Pulmonary artery endothelial cell (primary cell): ENCODE results near the gene CA6. TPM values are rescaled to one million over a fixed set of nuclear protein-coding genes. Genes with fewer than 3 reads are reported as not detected.
"Not testable (repeated sequence)": the region's sequence is repeated elsewhere in the genome, so short reads cannot be mapped to it uniquely, and the experiment has no call there.

ENCODE experiments used
- DNase-seq: peaks from one replicate; pipeline ENCODE4 v3.0.0-alpha.2; 2011; ENCODE audit warnings: low read depth, low spot score
- total RNA-seq: library from RNA; depleted of rRNA; stranded (reverse); fragments of >200 nt; gene quantifications from 2 replicates; pipeline ENCODE4 v1.2.3, GENCODE V29; 2014

The CA6 gene
- total RNA-seq, 1 donor from 2014 or later: not detected

- DNase-seq: no peak
Observed at GRCh38 chr1:8926707-8927694, 18.7 kb upstream of the CA6 start.

GRCh38 chr1:8930116-8930515, 15.6 kb upstream of the CA6 start:
- DNase-seq: no peak

- not testable (repeated sequence) for DNase-seq
Observed at GRCh38 chr1:8937051-8937450, 8.6 kb upstream of the CA6 start.

- no peak for DNase-seq
Observed at GRCh38 chr1:8937701-8938100, 8.0 kb upstream of the CA6 start.

GRCh38 chr1:8938232-8938999, 7.3 kb upstream of the CA6 start:
- DNase-seq: no peak

GRCh38 chr1:8939000-8939265, 6.7 kb upstream of the CA6 start:
- DNase-seq: no peak

GRCh38 chr1:8939362-8939995, 6.2 kb upstream of the CA6 start:
- no peak for DNase-seq

GRCh38 chr1:8941906-8942305, 3.8 kb upstream of the CA6 start:
- DNase-seq: peak; percentile 54

GRCh38 chr1:8943498-8944405, 1.9 kb upstream of the CA6 start:
- DNase-seq: no peak

GRCh38 chr1:8947127-8947691, 1.5 kb downstream of the CA6 start:
- peak; percentile 11 for DNase-seq

- DNase-seq: no peak
Observed at GRCh38 chr1:8950309-8950708, 4.6 kb downstream of the CA6 start.

- no peak for DNase-seq
Observed at GRCh38 chr1:8951231-8951630, 5.6 kb downstream of the CA6 start.

GRCh38 chr1:8955406-8955805, 9.7 kb downstream of the CA6 start:
- no peak for DNase-seq

GRCh38 chr1:8956461-8957349, 11.0 kb downstream of the CA6 start:
- no peak for DNase-seq

- DNase-seq: no peak
Observed at GRCh38 chr1:8962812-8963530, 17.3 kb downstream of the CA6 start.

GRCh38 chr1:8963963-8964362, 18.3 kb downstream of the CA6 start:
- no peak for DNase-seq

GRCh38 chr1:8965121-8965820, 19.6 kb downstream of the CA6 start:
- no peak for DNase-seq

GRCh38 chr1:8966606-8967005, 20.9 kb downstream of the CA6 start:
- no peak for DNase-seq
